HG03442 (cell line): Measurements from ENCODE around the gene C17orf67.

Experiments used
- ATAC-seq: cut with Tn5 transposase; IDR thresholded peaks from one replicate; pipeline ENCODE4 v1.9.1; 2021; ENCODE audit warnings: mild to moderate bottlenecking, moderate library complexity; ENCODE audit not compliant: unreplicated experiment

The C17orf67 gene, protein sequence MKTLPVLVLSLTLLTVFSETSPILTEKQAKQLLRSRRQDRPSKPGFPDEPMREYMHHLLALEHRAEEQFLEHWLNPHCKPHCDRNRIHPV

DNA sequence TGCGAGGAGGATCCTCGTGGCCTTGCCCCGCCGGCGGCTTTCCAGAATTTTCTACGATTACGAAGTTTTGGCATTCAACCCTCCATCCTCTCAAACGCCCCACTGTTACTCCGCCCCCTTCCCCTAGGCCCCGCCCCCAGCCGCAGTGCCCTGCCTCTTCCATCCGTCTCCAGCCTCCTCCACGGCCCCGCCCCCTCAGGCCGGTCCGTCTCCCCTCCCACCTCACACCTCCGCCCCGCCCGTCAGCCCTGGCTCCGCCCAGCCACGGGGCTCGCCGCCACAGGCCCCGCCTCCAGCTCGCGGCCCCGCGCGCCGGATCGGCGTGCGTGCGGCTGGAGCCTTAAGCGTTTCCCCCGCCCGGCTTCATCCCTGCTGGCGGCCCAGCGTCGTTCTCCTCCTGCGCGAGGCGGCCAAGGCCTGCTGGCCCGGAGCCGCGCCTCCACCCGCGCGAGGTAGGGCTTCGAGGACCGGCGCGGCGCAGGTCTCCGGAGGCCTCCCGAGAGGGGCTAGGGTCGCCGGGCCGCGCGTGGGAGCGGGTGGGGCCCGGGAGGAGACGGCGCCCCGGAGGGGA lies at the start of gene C17orf67, which contains the start of gene DGKE:
Gene C17orf67 (minus strand): TSS at position 112 of the 571 bp plus-strand sequence. CDS start 18,110 bp downstream, outside the sequence.
Gene DGKE (plus strand): TSS at position 343 of the 571 bp plus-strand sequence. CDS start 645 bp downstream, outside the sequence.
- peak; percentile 65 for ATAC-seq

DNA sequence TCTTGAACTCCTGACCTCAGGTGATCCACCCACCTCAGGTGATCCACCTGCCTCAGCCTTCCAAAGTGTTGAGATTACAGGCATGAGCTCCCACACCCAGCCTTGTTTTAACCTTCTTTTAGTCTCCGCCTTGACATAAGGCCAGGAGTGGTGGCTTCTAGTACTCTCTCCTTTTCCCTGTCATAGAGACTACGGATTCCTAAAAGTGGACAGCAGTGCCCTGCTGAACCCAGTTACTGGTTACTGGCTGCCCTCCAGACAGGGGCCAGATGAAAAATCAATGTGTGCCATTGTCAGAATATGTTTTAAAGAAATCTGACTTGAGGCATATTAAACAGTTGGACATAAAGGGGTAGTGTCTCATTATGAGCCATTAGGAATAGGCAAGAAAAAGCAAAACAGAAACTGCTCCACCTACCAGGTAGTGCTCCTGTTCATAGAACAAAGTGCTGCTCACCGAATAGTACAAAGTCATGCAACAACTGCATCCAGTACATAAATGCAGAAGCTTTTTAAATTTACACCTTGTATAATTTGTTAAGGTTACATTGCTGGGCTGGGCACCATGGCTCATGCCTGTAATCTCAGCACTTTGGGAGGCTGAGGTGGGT lies 48.1 kb upstream of the C17orf67 start:
- ATAC-seq, result no peak

DNA sequence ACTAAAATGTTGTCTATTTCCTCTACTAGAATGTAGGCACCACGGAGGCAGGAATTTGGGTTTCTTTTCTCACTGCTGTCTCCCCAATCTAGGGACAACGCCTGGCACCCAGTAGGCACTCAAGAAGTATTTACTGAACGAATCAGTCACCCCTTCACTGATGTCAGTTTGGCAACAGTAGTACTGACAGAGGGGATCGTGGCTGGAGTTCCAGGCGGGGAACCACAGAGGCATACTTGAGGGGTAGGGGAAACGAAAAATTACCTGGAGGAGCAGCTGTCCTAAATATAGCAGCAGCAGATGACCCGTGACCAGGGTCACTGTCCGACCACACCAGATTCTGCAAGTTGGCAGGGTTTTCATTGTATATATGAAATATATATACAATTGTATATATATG lies 46.9 kb upstream of the C17orf67 start:
- no peak for ATAC-seq

DNA sequence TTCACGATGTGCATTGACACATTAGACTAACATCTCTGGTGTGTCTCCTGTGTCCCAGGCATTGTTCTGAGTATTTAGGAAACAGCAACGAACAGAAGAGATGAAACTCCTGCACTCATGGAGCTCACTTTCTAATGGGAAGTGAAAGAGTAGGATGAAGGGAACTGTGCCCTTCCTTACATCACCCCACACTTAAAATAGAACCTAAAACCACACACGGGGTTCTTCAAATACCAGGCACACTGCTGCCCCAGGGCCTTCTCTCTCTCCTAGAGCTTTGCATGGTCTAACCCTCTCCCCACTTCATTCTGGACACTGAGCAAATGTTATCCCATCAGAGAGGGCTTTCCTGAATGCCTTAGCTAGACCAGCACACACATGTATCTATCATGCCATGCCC lies 46.4 kb upstream of the C17orf67 start:
- ATAC-seq, result no peak

DNA sequence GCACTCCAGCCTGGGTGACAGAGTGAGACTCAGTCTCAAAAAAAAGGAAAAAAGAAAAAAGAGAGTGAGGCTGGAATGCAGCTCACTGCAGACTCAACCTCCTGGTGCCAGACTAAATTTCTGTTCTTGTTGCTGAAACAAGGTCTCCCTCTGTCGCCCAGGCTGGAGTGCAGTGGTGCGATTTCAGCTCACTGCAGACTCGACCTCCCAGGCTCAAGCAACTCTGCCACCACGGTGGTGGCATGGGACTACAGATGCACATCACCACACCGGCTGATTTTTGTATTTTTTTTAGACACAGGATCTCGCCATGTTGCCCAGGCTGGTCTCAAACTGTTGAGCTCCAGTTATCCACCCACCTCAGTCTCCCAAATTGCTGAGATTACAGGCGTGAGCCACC lies 45.6 kb upstream of the C17orf67 start:
- ATAC-seq, result no peak

DNA sequence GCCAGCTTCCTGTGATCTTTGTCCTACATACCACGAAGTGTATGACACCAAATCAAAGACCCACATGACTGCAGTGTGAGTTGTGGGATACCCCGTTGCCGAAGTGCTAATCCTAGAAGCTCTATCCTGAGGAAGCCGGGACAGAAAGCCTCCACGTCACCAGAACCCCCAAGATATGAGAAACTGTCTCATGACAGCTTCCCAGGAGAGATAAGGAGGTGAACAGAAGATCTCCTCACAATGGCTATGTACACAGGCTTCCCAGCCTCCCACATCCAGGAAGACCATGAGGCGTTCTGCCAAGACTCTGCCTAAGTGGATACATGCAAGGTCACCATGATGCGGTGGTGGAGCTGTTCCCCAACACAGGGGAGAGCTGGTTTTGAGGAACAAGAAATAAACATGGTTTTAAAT lies 43.1 kb upstream of the C17orf67 start:
- no peak for ATAC-seq

DNA sequence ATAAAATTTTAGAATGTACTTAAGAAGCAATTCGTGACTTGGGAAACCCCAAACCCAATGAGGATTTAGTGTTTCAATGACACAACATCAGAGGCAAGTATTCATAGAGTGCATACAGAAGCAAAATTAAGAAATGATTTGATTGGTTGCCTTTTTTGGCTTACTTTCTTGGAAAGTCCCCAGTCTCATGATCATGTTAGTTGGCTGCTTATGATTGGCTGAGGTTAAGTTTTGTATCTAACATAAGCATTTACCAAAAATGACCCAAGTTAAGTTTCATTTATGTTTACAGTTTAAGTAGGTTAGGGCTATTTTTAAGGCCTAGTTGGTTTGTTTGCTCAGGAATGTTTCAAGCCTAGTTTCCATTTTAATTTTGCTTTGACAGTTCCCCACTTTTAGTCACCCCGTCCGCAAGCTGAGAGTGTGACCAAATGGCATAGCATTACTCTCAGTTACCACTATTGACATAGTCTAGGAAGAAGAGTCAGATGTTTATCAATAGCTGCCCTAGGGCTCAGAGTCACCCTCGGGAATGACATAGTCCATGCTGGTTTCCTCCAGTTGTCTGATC lies 36.4 kb upstream of the C17orf67 start:
- ATAC-seq, result peak; percentile 65

DNA sequence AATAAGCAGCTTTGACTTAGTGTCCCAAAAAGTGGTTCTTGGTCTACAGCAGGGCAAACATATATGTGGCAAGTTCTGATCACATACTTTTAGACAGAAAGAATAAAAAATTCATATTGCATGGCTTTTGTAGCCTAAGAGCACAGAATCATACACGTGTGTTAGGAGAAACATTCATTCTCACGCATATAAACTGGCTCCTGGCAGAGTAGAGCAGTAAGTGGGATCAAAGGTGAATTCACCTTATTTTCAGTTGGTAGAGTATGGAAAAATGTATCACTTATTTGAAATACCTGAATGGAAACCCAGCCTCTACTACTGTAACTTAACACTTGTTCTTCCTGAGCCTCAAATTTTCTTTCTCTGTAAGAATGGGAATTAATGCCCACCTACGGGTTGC lies 35.0 kb upstream of the C17orf67 start:
- ATAC-seq, result no peak

DNA sequence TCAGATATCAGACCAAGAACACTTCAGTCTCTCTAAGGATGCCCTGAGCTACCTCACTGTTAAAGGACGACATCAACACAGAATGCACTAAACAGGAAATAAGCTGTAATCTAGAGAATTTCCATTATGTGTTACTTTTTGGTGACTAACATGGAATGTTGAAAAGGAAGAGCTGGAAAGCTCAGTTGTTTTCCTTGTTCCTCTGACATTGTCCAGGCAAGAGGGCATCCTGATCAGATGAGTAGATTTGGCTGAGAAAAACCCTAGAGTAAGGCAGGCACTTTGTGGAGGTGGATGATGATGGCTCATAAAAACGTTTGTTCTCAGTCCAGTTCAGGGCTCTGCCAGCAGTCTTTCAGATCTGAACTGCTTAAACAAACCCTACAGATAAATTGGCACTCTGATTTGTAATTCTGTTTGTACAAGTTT lies 34.2 kb upstream of the C17orf67 start:
- ATAC-seq, result no peak

DNA sequence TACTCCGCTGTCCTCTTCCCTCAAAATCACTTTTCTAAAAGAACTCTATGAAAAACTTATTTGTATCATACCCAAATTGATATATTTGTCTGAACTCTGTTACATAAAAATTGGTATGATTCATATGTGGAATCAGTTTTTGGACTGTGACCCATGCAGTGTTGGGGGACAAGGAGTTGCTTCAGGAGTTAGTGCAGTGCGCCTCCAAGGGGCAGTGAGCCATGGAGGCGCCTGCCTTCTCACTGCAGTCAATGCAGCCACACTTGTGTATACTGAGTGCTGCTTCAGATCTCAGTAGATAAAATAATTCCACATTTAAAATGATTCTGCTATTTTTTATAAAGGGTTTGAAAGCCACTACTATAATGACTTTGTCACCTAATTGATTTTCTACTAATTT lies 32.8 kb upstream of the C17orf67 start:
- ATAC-seq, result no peak

DNA sequence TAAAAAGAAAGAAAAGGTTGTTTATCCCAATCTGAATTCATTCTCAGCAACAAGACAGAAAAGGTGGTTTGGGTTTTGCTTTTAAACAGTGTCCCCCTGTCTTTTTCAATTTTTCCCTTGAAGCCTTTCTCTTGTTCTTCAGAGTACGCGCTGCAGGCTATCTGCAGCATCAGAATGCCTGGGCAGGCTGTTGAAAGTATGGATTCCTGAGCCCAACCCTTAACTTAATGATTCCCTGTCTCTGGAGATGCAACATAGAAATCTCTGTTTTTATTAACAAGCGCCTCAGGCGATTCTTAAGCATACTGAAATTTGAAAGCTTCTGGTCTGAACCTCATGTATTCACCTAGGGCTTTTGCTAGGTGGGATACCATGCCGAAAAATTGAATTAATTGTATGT lies 32.4 kb upstream of the C17orf67 start:
- no peak for ATAC-seq

DNA sequence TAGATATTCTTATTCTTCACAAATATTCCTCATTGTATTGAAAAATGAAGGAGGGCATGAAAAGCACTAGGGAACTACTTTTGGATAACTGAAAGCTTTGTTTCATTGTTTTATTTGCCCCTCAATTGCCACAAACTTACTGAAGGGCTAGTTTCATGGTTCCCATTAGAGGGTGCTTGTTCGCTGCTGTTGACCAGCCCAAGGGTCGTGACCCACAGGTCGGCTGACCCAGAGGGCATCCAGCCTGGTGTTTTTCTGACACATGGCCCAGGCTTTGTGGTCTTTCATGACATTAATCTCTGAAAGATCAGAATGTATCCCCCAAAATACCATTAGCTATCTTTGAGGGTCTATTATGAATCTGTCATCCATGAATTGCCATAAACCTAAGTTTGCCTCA lies 30.3 kb upstream of the C17orf67 start:
- no peak for ATAC-seq

DNA sequence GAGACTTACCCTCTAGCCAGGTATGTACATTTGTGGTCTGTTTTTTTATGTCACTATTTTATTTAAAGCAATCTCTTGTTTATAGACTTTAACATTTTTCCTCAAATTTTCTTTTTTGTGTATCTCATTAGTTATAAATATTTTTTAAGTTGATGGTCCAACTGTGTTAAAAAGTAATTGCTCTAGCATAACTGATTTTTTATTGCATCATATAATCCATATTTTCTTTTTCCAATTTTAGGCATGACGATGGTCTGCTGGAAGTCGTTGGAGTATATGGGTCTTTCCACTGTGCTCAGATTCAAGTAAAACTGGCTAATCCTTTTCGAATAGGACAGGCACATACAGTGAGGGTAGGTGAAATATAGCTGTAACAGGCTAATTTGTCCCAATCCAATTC lies 28.2 kb upstream of the C17orf67 start:
- ATAC-seq, result no peak

DNA sequence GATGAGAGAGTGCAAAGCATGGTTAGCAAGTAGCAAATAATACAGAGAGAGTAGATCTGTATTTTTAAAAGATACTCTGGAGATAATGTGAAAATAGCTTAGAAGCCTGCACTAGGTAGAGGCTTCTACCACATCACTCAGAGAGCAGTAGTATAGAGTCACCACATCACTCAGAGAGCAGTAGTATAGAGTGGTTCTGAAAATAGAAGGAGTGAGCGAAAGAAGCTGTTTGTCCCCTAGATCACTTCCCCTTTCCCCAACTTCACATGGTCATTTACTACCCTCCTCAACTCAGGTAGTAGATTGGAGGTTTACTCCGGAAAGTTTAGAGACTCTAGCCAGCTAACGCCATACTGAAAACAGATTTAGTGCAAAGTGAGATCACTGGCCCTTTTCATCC lies 17.3 kb upstream of the C17orf67 start:
- ATAC-seq, result no peak

DNA sequence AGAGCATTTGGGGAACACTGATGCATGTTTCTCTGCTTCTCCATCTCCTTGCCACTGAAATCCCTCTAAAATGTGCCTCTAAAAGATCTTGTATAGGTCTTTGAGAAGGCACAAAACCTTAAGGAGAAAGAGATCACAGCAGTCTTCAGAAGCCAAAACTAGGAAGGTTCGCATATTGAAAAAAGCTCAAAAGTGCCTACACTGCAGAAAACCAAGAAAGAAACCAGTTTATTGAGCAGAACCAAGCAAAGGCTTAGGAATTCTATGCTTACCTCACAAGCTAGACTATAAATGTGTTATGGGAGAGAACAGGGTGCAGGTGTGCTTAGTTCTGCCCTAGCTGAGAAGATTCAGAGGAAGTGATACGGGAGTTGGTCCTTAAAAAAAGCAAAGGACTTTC lies 16.9 kb upstream of the C17orf67 start:
- no peak for ATAC-seq

DNA sequence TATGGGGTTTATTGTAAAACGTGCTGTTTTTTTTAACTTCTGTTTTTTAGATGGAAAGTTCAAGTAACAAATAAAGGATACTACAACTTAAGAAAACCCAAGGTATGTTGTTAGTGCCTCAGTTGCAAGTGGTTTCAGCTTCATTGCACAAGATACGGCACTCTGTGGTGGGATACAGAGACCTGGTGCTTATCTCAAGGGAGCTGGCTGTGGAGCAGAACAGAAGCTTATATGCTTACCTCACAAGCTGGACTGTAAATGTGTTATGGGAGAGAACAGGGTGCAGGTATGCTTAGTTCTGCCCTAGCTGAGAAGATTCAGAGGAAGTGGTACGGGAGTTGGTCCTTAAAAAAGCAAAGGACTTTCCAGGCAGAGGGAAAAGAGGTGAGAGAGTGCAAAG lies 15.4 kb upstream of the C17orf67 start:
- no peak for ATAC-seq

DNA sequence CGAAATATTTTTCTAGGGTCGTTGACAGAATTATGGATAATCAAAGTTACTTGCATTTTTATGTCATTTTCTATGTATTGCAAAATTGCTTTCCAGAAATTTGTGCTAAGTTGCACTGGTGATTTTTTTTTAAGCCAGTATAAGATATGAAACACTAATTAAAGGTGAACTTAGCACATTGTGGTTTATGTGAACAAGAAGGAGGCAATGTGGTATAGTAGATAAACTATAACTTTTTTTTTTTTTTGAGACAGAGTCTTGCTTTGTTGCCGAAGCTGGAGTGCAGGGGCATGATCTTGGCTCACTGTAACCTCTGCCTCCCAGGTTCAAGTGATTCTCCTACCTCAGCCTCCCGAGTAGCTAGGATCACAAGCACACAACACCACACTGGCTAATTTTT lies 13.4 kb upstream of the C17orf67 start:
- ATAC-seq, result no peak

DNA sequence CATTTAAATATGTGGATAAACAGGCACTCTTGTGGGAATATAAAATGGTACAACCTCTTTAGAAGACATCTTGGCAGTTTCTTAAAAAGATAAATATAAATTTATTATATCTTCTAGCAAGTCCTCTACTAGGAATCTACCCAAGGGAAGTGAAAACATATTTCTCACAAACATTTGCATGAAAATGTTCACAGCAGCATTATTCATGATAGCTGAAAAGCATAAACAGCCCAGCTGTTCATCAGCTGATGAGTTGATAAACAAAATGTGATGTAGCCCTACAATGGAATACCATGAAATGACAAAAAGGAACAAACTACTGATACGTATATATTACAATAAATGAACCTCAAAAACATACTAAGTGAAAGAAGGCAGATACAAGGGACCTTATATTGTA lies 12.2 kb upstream of the C17orf67 start:
- no peak for ATAC-seq

DNA sequence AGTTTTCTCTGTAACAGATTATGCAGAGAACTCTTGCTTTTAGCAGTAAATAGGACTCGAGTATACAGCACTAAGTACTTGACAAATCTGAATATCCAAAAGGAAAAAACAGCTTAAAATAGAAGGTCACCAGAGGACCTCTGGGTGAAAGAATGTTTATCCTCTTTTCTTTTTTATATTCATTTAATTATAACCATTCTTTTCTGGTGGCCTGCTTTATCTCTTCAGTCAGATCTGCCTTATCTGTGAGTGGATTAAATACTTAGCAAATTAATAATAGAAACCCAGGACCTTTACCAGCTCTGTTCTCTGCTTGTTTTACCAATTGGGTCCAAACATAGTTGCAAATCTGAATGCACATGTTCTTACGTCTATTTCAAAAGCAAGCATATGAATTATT lies 8.9 kb upstream of the C17orf67 start:
- no peak for ATAC-seq

DNA sequence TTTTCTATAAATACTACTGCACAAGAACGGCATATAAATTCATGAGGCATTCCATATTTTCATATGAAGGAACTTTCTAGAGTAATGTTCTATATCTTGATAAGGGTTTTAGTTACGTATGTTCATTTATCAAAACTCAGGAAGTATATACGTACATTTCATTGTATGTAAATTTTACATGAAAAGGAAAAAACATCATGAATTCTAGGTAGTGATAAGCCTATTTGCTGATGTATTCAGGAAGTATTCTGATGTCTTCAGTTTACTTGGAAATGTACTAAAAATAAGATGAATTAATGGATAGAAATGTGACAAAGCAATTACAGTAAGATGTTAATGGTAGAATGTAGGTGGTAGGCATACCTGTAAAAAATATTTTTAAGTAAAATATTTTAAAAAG lies 5.0 kb upstream of the C17orf67 start:
- no peak for ATAC-seq

DNA sequence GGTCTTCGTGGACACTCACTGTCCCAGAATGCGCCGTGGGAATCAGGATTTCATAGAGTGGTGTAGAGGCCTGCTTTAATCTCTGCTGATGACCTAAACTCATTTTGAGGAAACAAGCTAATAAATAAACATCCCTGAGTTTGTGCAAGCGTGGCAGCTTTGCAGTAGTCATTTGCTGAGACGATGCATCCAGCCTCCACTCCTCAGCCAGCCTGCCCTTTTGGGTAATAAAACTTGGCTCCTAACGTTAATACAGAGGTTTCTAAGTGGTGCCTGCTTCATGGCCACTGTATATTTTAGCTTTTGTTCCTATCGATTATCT lies 1.5 kb upstream of the C17orf67 start:
- no peak for ATAC-seq
